ENCODE results near the gene TBC1D3B.
A peak's percentile ranks its signal among the peaks of the same experiment; 100 is the strongest.
"Not testable (repeated sequence)": the region's sequence is repeated elsewhere in the genome, so short reads cannot be mapped to it uniquely, and the experiment has no call there.

The TBC1D3B gene

GRCh38 chr17:36185416-36185815 is 9.0 kb upstream of the TBC1D3B start:
- H3K4me3 ChIP-seq (ENCODE audit: low read depth, low read length), result no peak overlapping the region
- TF ChIP-seq CTCF (IDR thresholded peaks at IDR 0.05; ENCODE audit: low read depth, low read length), result no peak

- no peak for TF ChIP-seq CTCF (IDR thresholded peaks at IDR 0.05; ENCODE audit: low read depth, low read length)
- no peak overlapping the region for H3K4me3 ChIP-seq (ENCODE audit: low read depth, low read length)
Measured at GRCh38 chr17:36184023-36184765, 7.8 kb upstream of the TBC1D3B start.

GRCh38 chr17:36183001-36183971 is 6.8 kb upstream of the TBC1D3B start:
- no peak for TF ChIP-seq CTCF (IDR thresholded peaks at IDR 0.05; ENCODE audit: low read depth, low read length)
- H3K4me3 ChIP-seq (ENCODE audit: low read depth, low read length), result peak overlapping the region; percentile 35

GRCh38 chr17:36182176-36183000 is 6.0 kb upstream of the TBC1D3B start:
- H3K4me3 ChIP-seq (ENCODE audit: low read depth, low read length), result peak overlapping the region; percentile 35

GRCh38 chr17:36181446-36182175 is 5.2 kb upstream of the TBC1D3B start:
- H3K4me3 ChIP-seq (ENCODE audit: low read depth, low read length), result not testable (repeated sequence)

More at GRCh38 chr17:36182176-36183000, 6.0 kb upstream of the TBC1D3B start:
- no peak for TF ChIP-seq CTCF (IDR thresholded peaks at IDR 0.05; ENCODE audit: low read depth, low read length)

- H3K4me3 ChIP-seq (ENCODE audit: low read depth, low read length), result not testable (repeated sequence)
Measured at GRCh38 chr17:36168836-36169235, 7.6 kb downstream of the TBC1D3B start.

GRCh38 chr17:36153895-36154610 is 22.4 kb downstream of the TBC1D3B start:
- no peak overlapping the region for H3K4me3 ChIP-seq (ENCODE audit: low read depth, low read length)
- TF ChIP-seq CTCF (IDR thresholded peaks at IDR 0.05; ENCODE audit: low read depth, low read length), result no peak

Measured in WI38 (cell line).